ENCODE results near the gene ME3. TPM values are rescaled to one million over a fixed set of nuclear protein-coding genes. Genes with fewer than 3 reads are reported as not detected.

ME3 gene
- total RNA-seq, 2 donors from 2014 or later = 13.8 to 20.3 TPM

GRCh38 chr11:86482692-86483091 is 189.7 kb downstream of the ME3 start:
- no peaks in the 10 kb centered on the region for H3K9me3 ChIP-seq
- no peaks in the 10 kb centered on the region for H3K27me3 ChIP-seq
- no peak for DNase-seq
- intact Hi-C loops (cut with DNase I) = no loop called here
- H3K4me3 ChIP-seq = no peak overlapping the region
- H3K9ac ChIP-seq (ENCODE audit: low read depth in 2 of 2, low read length in 2 of 2) = no peak overlapping the region
- H3K36me3 ChIP-seq = no peaks in the 10 kb centered on the region
- TF ChIP-seq CTCF (IDR thresholded peaks at IDR 0.05) = no peak
- H3K27ac ChIP-seq = no peak overlapping the region
- H3K4me1 ChIP-seq = no peaks in the 10 kb centered on the region

GRCh38 chr11:86481399-86481798 is 191.0 kb downstream of the ME3 start:
- H3K9ac ChIP-seq (ENCODE audit: low read depth in 2 of 2, low read length in 2 of 2) = no peak overlapping the region
- H3K9me3 ChIP-seq = no peaks in the 10 kb centered on the region
- no peak overlapping the region for H3K4me3 ChIP-seq
- H3K36me3 ChIP-seq = no peaks in the 10 kb centered on the region
- H3K27me3 ChIP-seq = no peaks in the 10 kb centered on the region
- no peaks in the 10 kb centered on the region for H3K4me1 ChIP-seq
- no peak overlapping the region for H3K27ac ChIP-seq
- no peak for TF ChIP-seq CTCF (IDR thresholded peaks at IDR 0.05)
- no peak for DNase-seq
- intact Hi-C loops (cut with DNase I) = no loop called here

GRCh38 chr11:86478348-86478747 is 194.1 kb downstream of the ME3 start:
- H3K27me3 ChIP-seq = no peaks in the 10 kb centered on the region
- intact Hi-C loops (cut with DNase I) = no loop called here
- no peak overlapping the region for H3K9ac ChIP-seq (ENCODE audit: low read depth in 2 of 2, low read length in 2 of 2)
- no peak overlapping the region for H3K27ac ChIP-seq
- no peaks in the 10 kb centered on the region for H3K9me3 ChIP-seq
- H3K4me3 ChIP-seq = no peak overlapping the region
- no peaks in the 10 kb centered on the region for H3K4me1 ChIP-seq
- H3K36me3 ChIP-seq = no peaks in the 10 kb centered on the region
- TF ChIP-seq CTCF (IDR thresholded peaks at IDR 0.05) = no peak
- no peak for DNase-seq

GRCh38 chr11:86477495-86478155 is 194.8 kb downstream of the ME3 start:
- Histone ChIP-seq H3K27me3 (no peaks in the 10 kb centered on the region), H3K27ac (no peak overlapping the region), H3K9ac (ENCODE audit: low read depth in 2 of 2, low read length in 2 of 2) (no peak overlapping the region), H3K4me3 (no peak overlapping the region), H3K4me1 (no peaks in the 10 kb centered on the region), H3K36me3 (no peaks in the 10 kb centered on the region), H3K9me3 (no peaks in the 10 kb centered on the region)
- intact Hi-C loops (cut with DNase I) = no loop called here
- TF ChIP-seq CTCF (IDR thresholded peaks at IDR 0.05) = no peak
- DNase-seq = no peak

- Histone ChIP-seq H3K9me3 (no peaks in the 10 kb centered on the region), H3K27me3 (no peaks in the 10 kb centered on the region), H3K36me3 (no peaks in the 10 kb centered on the region), H3K4me3 (no peak overlapping the region), H3K27ac (no peak overlapping the region), H3K9ac (ENCODE audit: low read depth in 2 of 2, low read length in 2 of 2) (no peak overlapping the region), H3K4me1 (no peaks in the 10 kb centered on the region)
- no peak for TF ChIP-seq CTCF (IDR thresholded peaks at IDR 0.05)
- intact Hi-C loops (cut with DNase I) = no loop called here
- peak; percentile 49 for DNase-seq
Measured at GRCh38 chr11:86476109-86476861, 196.1 kb downstream of the ME3 start.

Data from colonic mucosa (tissue), 4 donors.